HL-60 (cell line): ENCODE data around the gene SCYGR8.

ENCODE experiments used
- DNase-seq, 2 experiments: peaks; one replicate each; pipeline ENCODE4 v3.0.0-alpha.2; 2010 to 2020; ENCODE audit warnings: low read depth in 1 of 2, low spot score in 1 of 2
- H3K27ac ChIP-seq: fragments of 250-450 bp; sonication (Bioruptor Pico); replicated peaks from 2 replicates; pipeline ENCODE4 v1.5.1; 2020; ENCODE audit warnings: mild to moderate bottlenecking, moderate library complexity
- H3K27me3 ChIP-seq: fragments of 250-450 bp; sonication (Bioruptor Pico); 2 replicates; pipeline ENCODE4 v1.5.1; 2021; ENCODE audit warnings: mild to moderate bottlenecking, moderate library complexity; ENCODE audit not compliant: insufficient read depth, poor library complexity, severe bottlenecking
- H3K4me3 ChIP-seq: replicated peaks from 2 replicates; pipeline ENCODE4 v1.5.1; 2011; ENCODE audit warnings: mild to moderate bottlenecking, control low read depth, low read length; ENCODE audit not compliant: insufficient read depth
- CTCF ChIP-seq: IDR thresholded peaks from one replicate; pipeline ENCODE4 v1.5.1; 2011; ENCODE audit warnings: low read length, control low read depth, inconsistent platforms; ENCODE audit not compliant: insufficient read depth
- GABPA ChIP-seq: IDR thresholded peaks from 2 replicates; pipeline ENCODE4 v1.6.1; 2012; ENCODE audit warnings: low read depth
- POLR2AphosphoS5 ChIP-seq: IDR thresholded peaks from 2 replicates; pipeline ENCODE4 v1.6.1; 2012; ENCODE audit warnings: low read depth
- SPI1 ChIP-seq: IDR thresholded peaks from 2 replicates; pipeline ENCODE4 v1.6.1; 2012; ENCODE audit warnings: low read depth, mild to moderate bottlenecking, borderline replicate concordance
- TF ChIP-seq, protein P1 (sequence below): IDR thresholded peaks from 2 replicates; pipeline ENCODE4 v1.6.1; 2012; ENCODE audit warnings: low read depth; ENCODE audit not compliant: insufficient replicate concordance

Gene SCYGR8

GRCh38 chr2:227703280-227703732 lies 42.4 kb upstream of the SCYGR8 start:
- Histone ChIP-seq H3K27me3 (no peaks in the 10 kb centered on the region), H3K4me3 (no peak overlapping the region), H3K27ac (no peak overlapping the region)
- TF ChIP-seq, protein P1, sequence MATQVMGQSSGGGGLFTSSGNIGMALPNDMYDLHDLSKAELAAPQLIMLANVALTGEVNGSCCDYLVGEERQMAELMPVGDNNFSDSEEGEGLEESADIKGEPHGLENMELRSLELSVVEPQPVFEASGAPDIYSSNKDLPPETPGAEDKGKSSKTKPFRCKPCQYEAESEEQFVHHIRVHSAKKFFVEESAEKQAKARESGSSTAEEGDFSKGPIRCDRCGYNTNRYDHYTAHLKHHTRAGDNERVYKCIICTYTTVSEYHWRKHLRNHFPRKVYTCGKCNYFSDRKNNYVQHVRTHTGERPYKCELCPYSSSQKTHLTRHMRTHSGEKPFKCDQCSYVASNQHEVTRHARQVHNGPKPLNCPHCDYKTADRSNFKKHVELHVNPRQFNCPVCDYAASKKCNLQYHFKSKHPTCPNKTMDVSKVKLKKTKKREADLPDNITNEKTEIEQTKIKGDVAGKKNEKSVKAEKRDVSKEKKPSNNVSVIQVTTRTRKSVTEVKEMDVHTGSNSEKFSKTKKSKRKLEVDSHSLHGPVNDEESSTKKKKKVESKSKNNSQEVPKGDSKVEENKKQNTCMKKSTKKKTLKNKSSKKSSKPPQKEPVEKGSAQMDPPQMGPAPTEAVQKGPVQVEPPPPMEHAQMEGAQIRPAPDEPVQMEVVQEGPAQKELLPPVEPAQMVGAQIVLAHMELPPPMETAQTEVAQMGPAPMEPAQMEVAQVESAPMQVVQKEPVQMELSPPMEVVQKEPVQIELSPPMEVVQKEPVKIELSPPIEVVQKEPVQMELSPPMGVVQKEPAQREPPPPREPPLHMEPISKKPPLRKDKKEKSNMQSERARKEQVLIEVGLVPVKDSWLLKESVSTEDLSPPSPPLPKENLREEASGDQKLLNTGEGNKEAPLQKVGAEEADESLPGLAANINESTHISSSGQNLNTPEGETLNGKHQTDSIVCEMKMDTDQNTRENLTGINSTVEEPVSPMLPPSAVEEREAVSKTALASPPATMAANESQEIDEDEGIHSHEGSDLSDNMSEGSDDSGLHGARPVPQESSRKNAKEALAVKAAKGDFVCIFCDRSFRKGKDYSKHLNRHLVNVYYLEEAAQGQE: no peak
- TF ChIP-seq GABPA (no peak), CTCF (no peak), SPI1 (no peak), POLR2AphosphoS5 (no peak)
- DNase-seq: no peak

- TF ChIP-seq CTCF: no peak
- TF ChIP-seq SPI1: no peak
- TF ChIP-seq POLR2AphosphoS5: no peak
- TF ChIP-seq, protein P1: no peak
Measured at GRCh38 chr2:227703961-227704360, 41.7 kb upstream of the SCYGR8 start.

DNA sequence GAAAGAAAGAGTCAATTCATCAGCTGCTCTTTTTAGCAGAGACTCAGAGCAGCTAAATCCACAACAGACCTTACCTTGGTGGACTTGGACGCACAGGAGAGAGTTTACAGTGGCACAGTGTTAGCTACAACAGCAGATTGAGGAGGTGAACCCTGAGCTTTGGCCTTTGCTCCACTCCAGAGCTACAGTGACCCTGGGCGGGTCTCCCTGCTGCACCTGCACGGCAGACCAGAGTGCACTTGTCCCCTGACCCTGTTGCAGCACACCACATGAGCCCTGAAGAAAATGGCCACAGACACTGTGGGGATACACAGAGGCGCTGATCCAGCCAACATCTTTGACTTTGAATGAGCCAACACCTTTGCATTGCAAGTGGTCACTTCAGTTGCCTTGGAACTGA lies 38.8 kb upstream of the SCYGR8 start:
- no peak for DNase-seq
- Histone ChIP-seq H3K27ac (no peak overlapping the region), H3K27me3 (no peaks in the 10 kb centered on the region), H3K4me3 (no peak overlapping the region)
- TF ChIP-seq, protein P1: no peak
- TF ChIP-seq GABPA (no peak), POLR2AphosphoS5 (no peak), SPI1 (no peak), CTCF (no peak)

More at GRCh38 chr2:227703961-227704360, 41.7 kb upstream of the SCYGR8 start:
- H3K27me3 ChIP-seq: no peaks in the 10 kb centered on the region
- H3K27ac ChIP-seq: no peak overlapping the region
- DNase-seq: no peak
- no peak overlapping the region for H3K4me3 ChIP-seq
